H1 (cell line): ENCODE measurements around the gene CYP27C1. TPM values are rescaled to one million over a fixed set of nuclear protein-coding genes. Genes with fewer than 3 reads are reported as not detected.

ENCODE experiments used
- CTCF ChIA-PET: fragments of 300-600 bp; sonication (Branson Sonifier 250); formaldehyde crosslinking; loops from one replicate; lab custom pipeline; 2021; ENCODE audit not compliant: partially characterized antibody; lab: Charles Lee
- POLR2A ChIA-PET: fragments of 300-600 bp; sonication (Branson Sonifier 250); formaldehyde crosslinking; loops from one replicate; lab custom pipeline; 2021; ENCODE audit warnings: inconsistent platforms; ENCODE audit not compliant: partially characterized antibody; lab: Charles Lee
- DNase-seq, 2 experiments: peaks; one replicate each; pipeline versions ENCODE4 v3.0.0 to v3.0.0-alpha.2; 2010 to 2022; ENCODE audit warnings: low spot score in 2 of 2, low read depth in 1 of 2, mixed read lengths in 1 of 2
- FAIRE-seq: peaks from 2 replicates; lab custom pipeline; 2011; peaks lifted over from hg19 to GRCh38; lab: Jason Lieb, UNC
- H2AFZ ChIP-seq: 2 replicates; pipeline ENCODE4 v1.8.1; 2012; ENCODE audit warnings: low read length, inconsistent platforms
- H2AK5ac ChIP-seq: 2 replicates; pipeline ENCODE4 v1.6.1; 2013; ENCODE audit warnings: low read depth, low read length
- H2BK120ac ChIP-seq: replicated peaks from 2 replicates; pipeline ENCODE3; 2013; ENCODE audit warnings: low read depth, low read length, inconsistent platforms
- H2BK12ac ChIP-seq: 2 replicates; pipeline ENCODE4 v1.6.1; 2013; ENCODE audit warnings: low read depth, low read length
- H2BK15ac ChIP-seq: 2 replicates; pipeline ENCODE4 v1.6.1; 2013; ENCODE audit warnings: low read length
- H2BK20ac ChIP-seq: 2 replicates; pipeline ENCODE4 v1.6.1; 2013; ENCODE audit warnings: low read length
- H2BK5ac ChIP-seq: 2 replicates; pipeline ENCODE4 v1.6.1; 2013; ENCODE audit warnings: low read depth, low read length
- H3K14ac ChIP-seq: 2 replicates; pipeline ENCODE4 v1.6.1; 2013; ENCODE audit warnings: inconsistent platforms; ENCODE audit not compliant: insufficient read length
- H3K18ac ChIP-seq: 2 replicates; pipeline ENCODE4 v1.6.1; 2013; ENCODE audit warnings: low read length; ENCODE audit errors: extremely low read depth
- H3K23ac ChIP-seq: 2 replicates; pipeline ENCODE4 v1.6.1; 2013; ENCODE audit warnings: inconsistent platforms; ENCODE audit not compliant: insufficient read length
- H3K23me2 ChIP-seq: 2 replicates; pipeline ENCODE4 v1.6.1; 2013; ENCODE audit warnings: low read depth, low read length
- H3K27ac ChIP-seq: 2 replicates; pipeline ENCODE4 v1.6.1; 2011; ENCODE audit warnings: low read depth, low read length, inconsistent platforms
- H3K27me3 ChIP-seq, 4 experiments: replicated peaks in 1 of 4; 1 replicate in 1 of 4; 2 replicates in 3 of 4; pipeline versions ENCODE4 v1.6.1 to v1.8.1; 2011 to 2013; ENCODE audit warnings: low read length in 3 of 4, mild to moderate bottlenecking in 3 of 4, inconsistent platforms in 2 of 4, mixed read lengths in 2 of 4, moderate library complexity in 1 of 4; ENCODE audit not compliant: control insufficient read depth in 3 of 4, insufficient read depth in 3 of 4; ENCODE audit errors: extremely low read depth in 1 of 4
- H3K36me3 ChIP-seq, 4 experiments: 2 replicates each; pipeline versions ENCODE4 v1.6.1 to v1.8.1; 2011 to 2013; ENCODE audit warnings: mild to moderate bottlenecking in 4 of 4, low read length in 3 of 4, moderate library complexity in 2 of 4, control low read depth in 1 of 4, inconsistent platforms in 1 of 4; ENCODE audit not compliant: insufficient read depth in 4 of 4, control insufficient read depth in 2 of 4
- H3K4ac ChIP-seq: replicated peaks from 2 replicates; pipeline ENCODE3; 2013; ENCODE audit warnings: low read length, low read depth, mixed read lengths, inconsistent platforms; ENCODE audit not compliant: insufficient read length
- H3K4me1 ChIP-seq, 4 experiments: replicated peaks in 1 of 4; 1 replicate in 1 of 4; 2 replicates in 3 of 4; pipeline versions ENCODE4 v1.6.1 to v1.8.1; 2011 to 2013; ENCODE audit warnings: low read length in 3 of 4, inconsistent platforms in 2 of 4, mixed read lengths in 1 of 4; ENCODE audit not compliant: insufficient read depth in 4 of 4, control insufficient read depth in 3 of 4
- H3K4me2 ChIP-seq, 2 experiments: 2 replicates each; pipeline versions ENCODE4 v1.6.1 to v1.8.1; 2011 to 2013; ENCODE audit warnings: low read depth in 2 of 2, low read length in 2 of 2, control low read depth in 1 of 2, inconsistent platforms in 1 of 2, mild to moderate bottlenecking in 1 of 2; ENCODE audit not compliant: insufficient read depth in 1 of 2
- H3K4me3 ChIP-seq, 4 experiments: fragments of 200-600, 300-600 bp in 1 of 4; sonication (generic), shearing (Covaris generic), sonication (Bioruptor Twin) in 1 of 4; 2 replicates each; pipeline versions ENCODE4 v1.5.1 to v1.8.1; 2011 to 2016; ENCODE audit warnings: low read length in 4 of 4, low read depth in 3 of 4, control low read depth in 2 of 4, inconsistent platforms in 2 of 4, mild to moderate bottlenecking in 2 of 4, mixed read lengths in 1 of 4, moderate library complexity in 1 of 4; ENCODE audit not compliant: insufficient read depth in 2 of 4; ENCODE audit errors: extremely low read depth in 1 of 4
- H3K56ac ChIP-seq: replicated peaks from 2 replicates; pipeline ENCODE3; 2013; ENCODE audit warnings: low read depth, mild to moderate bottlenecking, mixed read lengths, low read length, inconsistent platforms; ENCODE audit not compliant: insufficient read length
- H3K79me1 ChIP-seq: 2 replicates; pipeline ENCODE4 v1.6.1; 2013; ENCODE audit warnings: low read depth, low read length, control low read depth
- H3K79me2 ChIP-seq, 2 experiments: 2 replicates each; pipeline versions ENCODE4 v1.6.1 to v1.8.1; 2012 to 2013; ENCODE audit warnings: low read length in 2 of 2, mild to moderate bottlenecking in 2 of 2, inconsistent platforms in 1 of 2; ENCODE audit not compliant: insufficient read depth in 2 of 2, control insufficient read depth in 1 of 2
- H3K9ac ChIP-seq, 4 experiments: replicated peaks in 1 of 4; 1 replicate in 1 of 4; 2 replicates in 3 of 4; pipeline versions ENCODE4 v1.6.1 to v1.8.1; 2011 to 2013; ENCODE audit warnings: low read depth in 3 of 4, low read length in 3 of 4, control low read depth in 2 of 4, mild to moderate bottlenecking in 2 of 4, moderate library complexity in 2 of 4, inconsistent platforms in 1 of 4; ENCODE audit errors: extremely low read depth in 1 of 4
- H3K9me3 ChIP-seq, 2 experiments: 2 replicates each; pipeline versions ENCODE4 v1.6.1 to v1.8.1; 2012 to 2013; ENCODE audit warnings: mild to moderate bottlenecking in 2 of 2, moderate library complexity in 2 of 2, control low read depth in 1 of 2, inconsistent platforms in 1 of 2, low read depth in 1 of 2, low read length in 1 of 2, mixed read lengths in 1 of 2; ENCODE audit not compliant: insufficient read depth in 2 of 2
- H4K20me1 ChIP-seq, 2 experiments: replicated peaks in 1 of 2; 2 replicates each; pipeline versions ENCODE3 to v1.8.1; 2011 to 2013; ENCODE audit warnings: inconsistent platforms in 2 of 2, low read length in 2 of 2, mild to moderate bottlenecking in 1 of 2; ENCODE audit not compliant: insufficient read depth in 2 of 2, control insufficient read depth in 1 of 2
- H4K5ac ChIP-seq: 2 replicates; pipeline ENCODE4 v1.6.1; 2013; ENCODE audit warnings: low read length, low read depth, mixed read lengths, inconsistent platforms; ENCODE audit not compliant: insufficient read length
- H4K8ac ChIP-seq: 2 replicates; pipeline ENCODE4 v1.8.0; 2013; ENCODE audit warnings: mild to moderate bottlenecking, moderate library complexity, low read length, inconsistent platforms; ENCODE audit not compliant: insufficient read depth; ENCODE audit errors: extremely low read depth
- H4K91ac ChIP-seq: replicated peaks from 2 replicates; pipeline ENCODE3; 2013; ENCODE audit warnings: low read length, mixed read lengths, inconsistent platforms; ENCODE audit not compliant: insufficient read length
- ATF3 ChIP-seq: IDR thresholded peaks from 2 replicates; pipeline ENCODE4 v1.6.1; 2011; ENCODE audit warnings: low read depth, mild to moderate bottlenecking, low read length; ENCODE audit not compliant: insufficient read depth
- EGR1 ChIP-seq: IDR thresholded peaks from 2 replicates; pipeline ENCODE4 v1.6.1; 2011; ENCODE audit warnings: low read depth, low read length, borderline replicate concordance
- FOSL1 ChIP-seq: IDR thresholded peaks from 2 replicates; pipeline ENCODE4 v1.6.1; 2011; ENCODE audit warnings: mild to moderate bottlenecking, low read depth, low read length, moderate library complexity; ENCODE audit not compliant: insufficient read depth
- GTF2F1 ChIP-seq: IDR thresholded peaks from 2 replicates; pipeline ENCODE4 v1.6.1; 2012; ENCODE audit warnings: low read depth, low read length, improper control_type of control experiment, borderline replicate concordance
- HDAC2 ChIP-seq, 2 experiments: fragments of 300-600 bp in 1 of 2; sonication (generic) in 1 of 2; IDR thresholded peaks; 2 replicates each; pipeline ENCODE4 v1.6.1; 2011 to 2012; ENCODE audit warnings: low read depth in 2 of 2, low read length in 2 of 2, mild to moderate bottlenecking in 2 of 2, moderate library complexity in 2 of 2, borderline replicate concordance in 1 of 2, inconsistent platforms in 1 of 2
- JUND ChIP-seq: IDR thresholded peaks from 2 replicates; pipeline ENCODE4 v1.6.1; 2011; ENCODE audit warnings: mild to moderate bottlenecking, improper control_type of control experiment, low read length
- KDM4A ChIP-seq: IDR thresholded peaks from one replicate; pipeline ENCODE4 v1.7.1; 2012; ENCODE audit warnings: low read depth, mild to moderate bottlenecking, moderate library complexity, low read length, inconsistent platforms; ENCODE audit not compliant: severe bottlenecking
- SIN3A ChIP-seq, 2 experiments: IDR thresholded peaks in 1 of 2; conservative IDR thresholded peaks in 1 of 2; 2 replicates each; pipeline ENCODE4 v1.6.1; 2011 to 2012; ENCODE audit warnings: low read length in 2 of 2, improper control_type of control experiment in 1 of 2, low read depth in 1 of 2, mild to moderate bottlenecking in 1 of 2
- SIRT6 ChIP-seq: IDR thresholded peaks from one replicate; pipeline ENCODE4 v1.7.1; 2012; ENCODE audit warnings: low read length, inconsistent platforms
- SP1 ChIP-seq: IDR thresholded peaks from 2 replicates; pipeline ENCODE4 v1.6.1; 2011; ENCODE audit warnings: low read depth, low read length
- SP4 ChIP-seq: IDR thresholded peaks from 2 replicates; pipeline ENCODE4 v1.6.1; 2012; ENCODE audit warnings: low read length, inconsistent platforms
- SRF ChIP-seq: IDR thresholded peaks from 2 replicates; pipeline ENCODE4 v1.6.1; 2011; ENCODE audit warnings: mild to moderate bottlenecking, low read depth, low read length, moderate library complexity
- SUZ12 ChIP-seq: fragments of 200-600 bp; sonication (generic); IDR thresholded peaks from 2 replicates; pipeline ENCODE4 v1.6.1; 2012; ENCODE audit warnings: mild to moderate bottlenecking, inconsistent platforms, low read length, moderate library complexity, mixed read lengths
- TCF12 ChIP-seq: IDR thresholded peaks from 2 replicates; pipeline ENCODE4 v1.6.1; 2011; ENCODE audit warnings: low read depth, mild to moderate bottlenecking, low read length
- WGBS, 2 experiments: shearing (Covaris generic) in 1 of 2; methylation state at CpG; one replicate each; pipeline versions ENCODE4 v1.1.6 to v1.1.7; 2013 to 2015; ENCODE audit warnings: low lambda C conversion rate in 2 of 2, mixed read lengths in 2 of 2, inconsistent platforms in 1 of 2, low coverage in 1 of 2, missing lambda C conversion rate in 1 of 2; ENCODE audit not compliant: insufficient replicate concordance in 2 of 2, insufficient coverage in 1 of 2, insufficient read length in 1 of 2; ENCODE audit errors: extremely low coverage in 1 of 2, missing lambda C conversion rate in 1 of 2; 5-methylcytosine and 5-hydroxymethylcytosine counted together
- polyA plus RNA-seq, 7 experiments: library from polyadenylated mRNA; depleted of rRNA in 3 of 7; stranded (reverse) in 5 of 7; unstranded in 2 of 7; fragments of >200 nt in 5 of 7; fragments of 200-250 nt in 2 of 7; gene quantifications; 1 replicate in 5 of 7; 2 replicates in 1 of 7; 4 replicates in 1 of 7; pipeline versions ENCODE4 v1.2.1 to v1.2.3, GENCODE V29; 2011 to 2013; ENCODE audit warnings: missing spikeins in 2 of 7, mixed read lengths in 2 of 7
- total RNA-seq: library from RNA; stranded (reverse); fragmentation: NEBNext Ultra II Directional; extraction: Animal tissue kit (Norgen Biotek cat#: 25700); gene quantifications from 2 replicates; pipeline ENCODE4 v1.2.1, GENCODE V29; 2021

Gene CYP27C1
- total and polyA plus RNA-seq, 2 of the 8 experiments (the other 6 are each of a cell fraction or from before 2014, with no cell fraction given), result 1.3 to 3.2 TPM

GRCh38 chr2:127181851-127182250 is 38.2 kb downstream of the CYP27C1 start:
- 87% methylated on average over 4 of the region's 4 CpGs; no CpG with 5 or more reads in 1 of the 2 experiments for WGBS, 2 experiments
- H3K79me2 ChIP-seq, result no peaks in the 10 kb centered on the region
- FAIRE-seq (no peak), DNase-seq (no peak)
- no peak overlapping the region for H3K9ac ChIP-seq
- no peaks in the 10 kb centered on the region for H4K20me1 ChIP-seq
- H3K14ac ChIP-seq, result no peak overlapping the region
- H2BK5ac ChIP-seq, result no peak overlapping the region
- no peaks in the 10 kb centered on the region for H3K79me1 ChIP-seq
- POLR2A ChIA-PET, result no interaction called here
- no peak overlapping the region for H4K8ac ChIP-seq
- no peak overlapping the region for H2AFZ ChIP-seq
- H3K23me2 ChIP-seq, result no peaks in the 10 kb centered on the region
- no peaks in the 10 kb centered on the region for H3K27me3 ChIP-seq
- H3K4me1 ChIP-seq, result peaks cover 0 to 10% (median 5%) of the 10 kb centered on the region in 4 experiments; a peak in 4 of 7 replicates
- no peak overlapping the region for H3K56ac ChIP-seq
- no peak overlapping the region for H4K5ac ChIP-seq
- no peaks in the 10 kb centered on the region for H3K36me3 ChIP-seq
- H2BK15ac ChIP-seq, result no peak overlapping the region
- no peak overlapping the region for H3K4ac ChIP-seq
- H2AK5ac ChIP-seq, result no peak overlapping the region
- no peak overlapping the region for H4K91ac ChIP-seq
- H2BK12ac ChIP-seq, result no peak overlapping the region
- no peak overlapping the region for H2BK20ac ChIP-seq
- no peak overlapping the region for H3K18ac ChIP-seq
- CTCF ChIA-PET, result interaction anchor here (0.9 kb wide), 1 partner anchor 24 kb away, joined by 4 read pairs; no protein-coding TSS in a partner anchor
- no peak overlapping the region for H3K4me3 ChIP-seq
- no peak overlapping the region for H3K4me2 ChIP-seq
- H3K23ac ChIP-seq, result no peak overlapping the region
- H2BK120ac ChIP-seq, result no peak overlapping the region
- H3K9me3 ChIP-seq, result no peaks in the 10 kb centered on the region; a peak in 1 of 4 replicates
- no peak overlapping the region for H3K27ac ChIP-seq
- TF ChIP-seq SUZ12 (no peak), SRF (no peak), KDM4A (no peak), GTF2F1 (no peak), JUND (no peak), SIRT6 (no peak), SP4 (no peak), SP1 (no peak), HDAC2 (IDR thresholded peaks at IDR 0.05; ENCODE audit: borderline replicate concordance in 1 of 2, low read depth in 2 of 2, low read length in 2 of 2) (no peak), EGR1 (no peak), FOSL1 (no peak), TCF12 (no peak), SIN3A (conservative IDR thresholded peaks at IDR 0.05 in 1 of 2, IDR thresholded peaks at IDR 0.05 in 1 of 2; ENCODE audit: low read depth in 1 of 2, low read length in 2 of 2) (no peak), ATF3 (no peak)
